IMR-90 (cell line): ENCODE measurements around the gene RGP1. TPM values are rescaled to one million over a fixed set of nuclear protein-coding genes. Genes with fewer than 3 reads are reported as not detected.

Source experiments
- ATAC-seq: fragments of 200-7000 bp; cut with Tn5 transposase; 2 replicates; pipeline ENCODE4 v1.9.1; 2020; ENCODE audit warnings: low read depth, mild to moderate bottlenecking, moderate library complexity
- BruUV-seq: library from RNA; stranded (reverse); fragments of 400-500 nt; replicated peaks from 2 replicates; lab custom pipeline; 2021; lab: Mats Ljungman, UMichigan
- CTCF ChIA-PET: fragments of 300-600 bp; formaldehyde crosslinking; extraction: SDS; loops from one replicate; lab custom pipeline; 2021; ENCODE audit warnings: antibody characterized with exemption; lab: Yijun Ruan, JAX
- POLR2A ChIA-PET: fragments of 300-600 bp; sonication (Branson Sonifier 250); formaldehyde crosslinking; loops from one replicate; lab custom pipeline; 2022; ENCODE audit warnings: antibody characterized with exemption; ENCODE audit not compliant: unreplicated experiment; lab: Charles Lee
- DNase-seq: peaks from one replicate; pipeline ENCODE4 v3.0.0; 2013
- H2AFZ ChIP-seq: replicated peaks from 2 replicates; pipeline ENCODE3; 2013; ENCODE audit warnings: low read length, mild to moderate bottlenecking; ENCODE audit not compliant: poor library complexity
- H2AK5ac ChIP-seq: 2 replicates; pipeline ENCODE4 v1.6.1; 2013; ENCODE audit warnings: low read depth, low read length, inconsistent platforms
- H2AK9ac ChIP-seq: replicated peaks from 2 replicates; pipeline ENCODE3; 2013; ENCODE audit warnings: mild to moderate bottlenecking, low read depth, low read length, moderate library complexity; ENCODE audit not compliant: poor library complexity
- H2BK120ac ChIP-seq: 2 replicates; pipeline ENCODE4 v1.6.1; 2013; ENCODE audit warnings: low read depth, low read length, inconsistent platforms
- H2BK15ac ChIP-seq: 3 replicates; pipeline ENCODE4 v1.6.1; 2013; ENCODE audit warnings: low read depth, low read length, inconsistent platforms
- H2BK20ac ChIP-seq: 2 replicates; pipeline ENCODE4 v1.6.1; 2013; ENCODE audit warnings: low read depth, mild to moderate bottlenecking, inconsistent platforms, low read length, moderate library complexity
- H2BK5ac ChIP-seq: 2 replicates; pipeline ENCODE4 v1.6.1; 2013; ENCODE audit warnings: mild to moderate bottlenecking, low read depth, low read length, inconsistent platforms; ENCODE audit not compliant: poor library complexity, severe bottlenecking
- H3K14ac ChIP-seq: replicated peaks from 2 replicates; pipeline ENCODE4 v1.6.1; 2013; ENCODE audit warnings: low read depth, low read length, inconsistent platforms
- H3K18ac ChIP-seq: 2 replicates; pipeline ENCODE4 v1.6.1; 2013; ENCODE audit warnings: low read depth, low read length, control low read depth
- H3K23ac ChIP-seq: 2 replicates; pipeline ENCODE4 v1.6.1; 2013; ENCODE audit warnings: low read depth, low read length, inconsistent platforms
- H3K27ac ChIP-seq: 2 replicates; pipeline ENCODE4 v1.5.1; 2013; ENCODE audit warnings: mild to moderate bottlenecking, control low read depth, low read length; ENCODE audit not compliant: insufficient read depth
- H3K27me3 ChIP-seq: 2 replicates; pipeline ENCODE4 v1.6.1; 2013; ENCODE audit warnings: low read length; ENCODE audit not compliant: control insufficient read depth, insufficient read depth
- H3K36me3 ChIP-seq: 2 replicates; pipeline ENCODE4 v1.6.1; 2013; ENCODE audit warnings: low read length, mixed read lengths; ENCODE audit not compliant: control insufficient read depth, insufficient read depth
- H3K4ac ChIP-seq: 2 replicates; pipeline ENCODE4 v1.6.1; 2013; ENCODE audit warnings: low read depth, low read length, inconsistent platforms
- H3K4me1 ChIP-seq: 2 replicates; pipeline ENCODE4 v1.6.1; 2013; ENCODE audit warnings: low read length, mixed read lengths; ENCODE audit not compliant: control insufficient read depth, insufficient read depth
- H3K4me2 ChIP-seq: 2 replicates; pipeline ENCODE4 v1.6.1; 2013; ENCODE audit warnings: low read depth, mild to moderate bottlenecking, control low read depth, low read length, moderate library complexity
- H3K4me3 ChIP-seq: 2 replicates; pipeline ENCODE4 v1.5.1; 2013; ENCODE audit warnings: low read depth, mild to moderate bottlenecking, control low read depth, low read length, moderate library complexity; ENCODE audit not compliant: insufficient read depth
- H3K56ac ChIP-seq: 2 replicates; pipeline ENCODE4 v1.6.1; 2013; ENCODE audit warnings: low read length, inconsistent platforms; ENCODE audit not compliant: insufficient read depth; ENCODE audit errors: extremely low read depth
- H3K79me1 ChIP-seq, 2 experiments: 2 replicates each; pipeline ENCODE4 v1.6.1; 2013; ENCODE audit warnings: low read length in 2 of 2, inconsistent platforms in 1 of 2, low read depth in 1 of 2
- H3K9ac ChIP-seq: 2 replicates; pipeline ENCODE4 v1.6.1; 2013; ENCODE audit warnings: low read depth, low read length, control low read depth
- H3K9me1 ChIP-seq: 2 replicates; pipeline ENCODE4 v1.6.1; 2013; ENCODE audit warnings: low read length, inconsistent platforms; ENCODE audit not compliant: insufficient read depth
- H3K9me3 ChIP-seq: 2 replicates; pipeline ENCODE4 v1.6.1; 2013; ENCODE audit warnings: low read length; ENCODE audit not compliant: control insufficient read depth, insufficient read depth
- H4K20me1 ChIP-seq: 2 replicates; pipeline ENCODE4 v1.6.1; 2013; ENCODE audit warnings: low read length, inconsistent platforms; ENCODE audit not compliant: insufficient read depth
- H4K5ac ChIP-seq: 2 replicates; pipeline ENCODE4 v1.6.1; 2013; ENCODE audit warnings: mild to moderate bottlenecking, low read depth, low read length, control low read depth
- H4K8ac ChIP-seq, 2 experiments: 2 replicates each; pipeline ENCODE4 v1.6.1; 2013; ENCODE audit warnings: low read depth in 2 of 2, low read length in 2 of 2, control low read depth in 1 of 2, inconsistent platforms in 1 of 2
- H4K91ac ChIP-seq: 2 replicates; pipeline ENCODE4 v1.6.1; 2013; ENCODE audit warnings: low read depth, low read length, inconsistent platforms; ENCODE audit not compliant: insufficient read depth
- BHLHE40 ChIP-seq: fragments of 150-350 bp; IDR thresholded peaks from 2 replicates; pipeline ENCODE4 v1.6.1; 2016; ENCODE audit warnings: mild to moderate bottlenecking, low read depth, low read length
- CEBPB ChIP-seq: IDR thresholded peaks from 2 replicates; pipeline ENCODE4 v1.6.1; 2012; ENCODE audit warnings: low read depth, low read length, improper control_type of control experiment
- CHD1 ChIP-seq: IDR thresholded peaks from 2 replicates; pipeline ENCODE4 v1.6.1; 2012; ENCODE audit warnings: low read depth, low read length, improper control_type of control experiment
- FOS ChIP-seq: fragments of 150-350 bp; IDR thresholded peaks from 2 replicates; pipeline ENCODE4 v1.6.1; 2016; ENCODE audit warnings: low read depth, low read length
- MAFK ChIP-seq: IDR thresholded peaks from 2 replicates; pipeline ENCODE4 v1.6.1; 2012; ENCODE audit warnings: low read depth, low read length, improper control_type of control experiment
- MAZ ChIP-seq: IDR thresholded peaks from 2 replicates; pipeline ENCODE4 v1.6.1; 2012; ENCODE audit warnings: low read depth, mild to moderate bottlenecking, low read length, improper control_type of control experiment, moderate library complexity, borderline replicate concordance
- MXI1 ChIP-seq: IDR thresholded peaks from 2 replicates; pipeline ENCODE4 v1.6.1; 2012; ENCODE audit warnings: low read depth, mild to moderate bottlenecking, low read length, moderate library complexity, borderline replicate concordance
- NFE2L2 ChIP-seq: fragments of 150-350 bp; IDR thresholded peaks from 2 replicates; pipeline ENCODE4 v1.6.1; 2016; ENCODE audit warnings: low read depth, mild to moderate bottlenecking, low read length
- POLR2A ChIP-seq: IDR thresholded peaks from 2 replicates; pipeline ENCODE4 v1.6.1; 2012; ENCODE audit warnings: mild to moderate bottlenecking, low read depth, low read length
- RAD21 ChIP-seq: IDR thresholded peaks from 2 replicates; pipeline ENCODE4 v1.6.1; 2012; ENCODE audit warnings: low read length, improper control_type of control experiment
- RCOR1 ChIP-seq: IDR thresholded peaks from 2 replicates; pipeline ENCODE4 v1.6.1; 2012; ENCODE audit warnings: mild to moderate bottlenecking, low read length, improper control_type of control experiment; ENCODE audit not compliant: insufficient replicate concordance
- RFX5 ChIP-seq: IDR thresholded peaks from 2 replicates; pipeline ENCODE4 v1.8.0; 2012; ENCODE audit warnings: low read depth, mild to moderate bottlenecking, low read length, moderate library complexity
- SMC3 ChIP-seq: fragments of 150-350 bp; IDR thresholded peaks from 2 replicates; pipeline ENCODE4 v1.6.1; 2016; ENCODE audit warnings: low read depth, mild to moderate bottlenecking, antibody characterized with exemption, low read length, moderate library complexity
- whole genome bisulfite sequencing, 2 experiments: methylation state at CpG; one replicate each; pipeline versions ENCODE4 v1.1.5 to v1.1.7; 2013; ENCODE audit warnings: missing lambda C conversion rate in 2 of 2; ENCODE audit not compliant: insufficient read length in 1 of 2; ENCODE audit errors: extremely low coverage in 2 of 2; 5-methylcytosine and 5-hydroxymethylcytosine counted together
- dilution Hi-C: fragments of 300-500 bp; cut with HindIII; formaldehyde crosslinking; loops from one replicate; pipeline ENCODE4 v1.14.3; 2018; ENCODE audit warnings: low sequenced_read_pairs; ENCODE audit not compliant: unreplicated experiment
- in situ Hi-C: fragments of 300-500 bp; cut with MboI; formaldehyde crosslinking; loops from 3 replicates; pipeline ENCODE4 v1.14.3; 2019; ENCODE audit warnings: low sequenced_read_pairs, inconsistent platforms, mixed read lengths
- intact Hi-C: fragments of 100-400 bp; cut with micrococcal nuclease; formaldehyde crosslinking; loops from 2 replicates; pipeline ENCODE4 v1.10.0; 2022
- polyA plus RNA-seq, 3 experiments: library from polyadenylated mRNA; depleted of rRNA; stranded (reverse); fragments of >200 nt; gene quantifications; 2 replicates each; pipeline ENCODE4 v1.2.3, GENCODE V29; 2012; ENCODE audit warnings: low replicate concordance in 1 of 3
- total RNA-seq: library from RNA; depleted of rRNA; stranded (reverse); fragments of >200 nt; gene quantifications from 2 replicates; pipeline ENCODE4 v1.2.3, GENCODE V29; 2012
- TF ChIP-seq, protein P1 (sequence below): fragments of 150-350 bp; IDR thresholded peaks from 2 replicates; pipeline ENCODE4 v1.6.1; 2017; ENCODE audit warnings: mild to moderate bottlenecking, antibody characterized with exemption, low read length, low read depth
- TF ChIP-seq, protein P2 (sequence below): fragments of 150-350 bp; IDR thresholded peaks from 2 replicates; pipeline ENCODE4 v1.6.1; 2016; ENCODE audit warnings: low read depth, mild to moderate bottlenecking, low read length, moderate library complexity, borderline replicate concordance

Gene RGP1
- total and polyA plus RNA-seq, 2 of the 4 experiments (the other 2 are of a cell fraction) = 10.2 to 14.3 TPM

DNA sequence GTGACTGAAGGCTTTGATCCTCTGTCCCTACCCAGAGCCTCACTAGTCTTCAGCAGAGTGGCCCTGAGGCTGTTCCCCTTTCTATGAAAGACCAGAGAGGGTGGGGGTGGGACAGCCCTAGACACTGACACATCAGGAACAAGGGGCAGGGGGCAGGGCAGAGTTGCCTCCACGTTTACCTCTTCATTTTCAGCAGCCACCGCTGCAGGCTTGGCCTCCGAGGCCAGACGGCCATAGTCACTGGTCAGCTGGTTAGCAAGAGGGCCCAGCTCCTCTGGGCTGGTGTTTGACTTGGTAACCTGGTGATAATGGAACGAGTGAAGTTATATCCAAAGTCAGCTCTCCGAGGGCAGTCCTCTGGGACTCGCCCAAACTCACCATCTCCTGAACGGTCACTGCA is 43.7 kb upstream of the RGP1 start:
- no peak overlapping the region for H3K4me3 ChIP-seq
- H4K8ac ChIP-seq = no peak overlapping the region
- no peak overlapping the region for H2AK9ac ChIP-seq
- no peaks in the 10 kb centered on the region for H3K9me3 ChIP-seq
- no peak overlapping the region for H3K23ac ChIP-seq
- dilution Hi-C loops = no loop called here
- no peak overlapping the region for H4K91ac ChIP-seq
- BruUV-seq = no TSS peak
- H2BK120ac ChIP-seq = no peak overlapping the region
- no peak overlapping the region for H2BK15ac ChIP-seq
- H2BK20ac ChIP-seq = no peak overlapping the region
- DNase-seq = no peak
- H3K27ac ChIP-seq = no peak overlapping the region
- H3K4me2 ChIP-seq = no peak overlapping the region
- peaks cover 82% of the 10 kb centered on the region for H3K36me3 ChIP-seq
- no peak for ATAC-seq
- H3K27me3 ChIP-seq = no peaks in the 10 kb centered on the region
- H3K79me1 ChIP-seq = peaks cover 57 to 64% of the 10 kb centered on the region in 2 experiments
- H3K18ac ChIP-seq = no peak overlapping the region
- H3K4ac ChIP-seq = no peak overlapping the region
- H2BK5ac ChIP-seq = no peak overlapping the region
- H3K9me1 ChIP-seq = peaks cover 7% of the 10 kb centered on the region
- no peak overlapping the region for H3K56ac ChIP-seq
- H2AK5ac ChIP-seq = no peak overlapping the region
- peaks cover 12% of the 10 kb centered on the region; the same call in 1 of the 2 replicates for H4K20me1 ChIP-seq
- no peak overlapping the region for H2AFZ ChIP-seq
- ChIA-PET POLR2A (no interaction called here), CTCF (interaction anchor here (0.6 to 1.2 kb wide), 2 partner anchors 9 to 94 kb away, joined by 3 to 4 read pairs; no protein-coding TSS in a partner anchor)
- H3K9ac ChIP-seq = no peak overlapping the region
- intact Hi-C loops = no loop called here
- WGBS, 2 experiments = no CpG with 5 or more reads among the region's 8 CpGs
- TF ChIP-seq MAFK (no peak), RCOR1 (no peak), RFX5 (no peak), POLR2A (no peak), BHLHE40 (no peak), MAZ (no peak), FOS (no peak), NFE2L2 (no peak), SMC3 (no peak), MXI1 (no peak), CHD1 (no peak), RAD21 (no peak), CEBPB (no peak)
- TF ChIP-seq, protein P1, sequence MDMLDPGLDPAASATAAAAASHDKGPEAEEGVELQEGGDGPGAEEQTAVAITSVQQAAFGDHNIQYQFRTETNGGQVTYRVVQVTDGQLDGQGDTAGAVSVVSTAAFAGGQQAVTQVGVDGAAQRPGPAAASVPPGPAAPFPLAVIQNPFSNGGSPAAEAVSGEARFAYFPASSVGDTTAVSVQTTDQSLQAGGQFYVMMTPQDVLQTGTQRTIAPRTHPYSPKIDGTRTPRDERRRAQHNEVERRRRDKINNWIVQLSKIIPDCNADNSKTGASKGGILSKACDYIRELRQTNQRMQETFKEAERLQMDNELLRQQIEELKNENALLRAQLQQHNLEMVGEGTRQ = no peak
- TF ChIP-seq, protein P2, sequence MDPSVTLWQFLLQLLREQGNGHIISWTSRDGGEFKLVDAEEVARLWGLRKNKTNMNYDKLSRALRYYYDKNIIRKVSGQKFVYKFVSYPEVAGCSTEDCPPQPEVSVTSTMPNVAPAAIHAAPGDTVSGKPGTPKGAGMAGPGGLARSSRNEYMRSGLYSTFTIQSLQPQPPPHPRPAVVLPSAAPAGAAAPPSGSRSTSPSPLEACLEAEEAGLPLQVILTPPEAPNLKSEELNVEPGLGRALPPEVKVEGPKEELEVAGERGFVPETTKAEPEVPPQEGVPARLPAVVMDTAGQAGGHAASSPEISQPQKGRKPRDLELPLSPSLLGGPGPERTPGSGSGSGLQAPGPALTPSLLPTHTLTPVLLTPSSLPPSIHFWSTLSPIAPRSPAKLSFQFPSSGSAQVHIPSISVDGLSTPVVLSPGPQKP = no peak
- no peak overlapping the region for H4K5ac ChIP-seq
- in situ Hi-C loops = no loop called here
- H3K14ac ChIP-seq = no peak overlapping the region
- H3K4me1 ChIP-seq = no peaks in the 10 kb centered on the region
